Measurements from ENCODE around the gene GNAO1.

GNAO1 gene

DNA sequence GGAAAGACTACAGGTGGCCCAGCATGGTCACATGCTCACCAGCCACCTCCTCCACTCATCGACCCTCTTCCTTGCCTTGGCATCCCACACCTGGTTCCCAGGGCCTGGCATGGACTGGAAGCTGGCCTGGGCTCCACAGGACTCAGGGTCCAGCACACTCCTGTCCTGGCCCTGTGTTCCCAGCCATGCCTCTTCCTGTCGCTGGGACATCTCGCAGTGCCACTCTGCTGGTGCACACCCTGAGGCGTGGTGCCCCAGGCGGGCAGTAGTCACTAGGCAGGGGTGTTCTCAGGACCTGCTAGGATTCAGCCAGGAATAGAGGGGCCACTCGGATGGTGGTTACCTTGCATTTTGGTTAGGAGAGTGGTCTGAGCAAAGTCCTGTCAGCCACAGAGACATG is 134.7 kb downstream of the GNAO1 start:
- Mint-ChIP-seq H3K36me3 (ENCODE audit: insufficient read depth) (no peaks in the 10 kb centered on the region), H3K4me1 (ENCODE audit: low read depth in 2 of 2) (peaks cover 2 to 6% of the 10 kb centered on the region in 2 donors), H3K4me3 (no peak overlapping the region), H3K27me3 (no peaks in the 10 kb centered on the region), H3K9me3 (no peaks in the 10 kb centered on the region), H3K27ac (peak overlapping the region in 1 of 2 donors; percentile 0)
- ATAC-seq (replicated peaks) (no peak), DNase-seq (no peak)

DNA sequence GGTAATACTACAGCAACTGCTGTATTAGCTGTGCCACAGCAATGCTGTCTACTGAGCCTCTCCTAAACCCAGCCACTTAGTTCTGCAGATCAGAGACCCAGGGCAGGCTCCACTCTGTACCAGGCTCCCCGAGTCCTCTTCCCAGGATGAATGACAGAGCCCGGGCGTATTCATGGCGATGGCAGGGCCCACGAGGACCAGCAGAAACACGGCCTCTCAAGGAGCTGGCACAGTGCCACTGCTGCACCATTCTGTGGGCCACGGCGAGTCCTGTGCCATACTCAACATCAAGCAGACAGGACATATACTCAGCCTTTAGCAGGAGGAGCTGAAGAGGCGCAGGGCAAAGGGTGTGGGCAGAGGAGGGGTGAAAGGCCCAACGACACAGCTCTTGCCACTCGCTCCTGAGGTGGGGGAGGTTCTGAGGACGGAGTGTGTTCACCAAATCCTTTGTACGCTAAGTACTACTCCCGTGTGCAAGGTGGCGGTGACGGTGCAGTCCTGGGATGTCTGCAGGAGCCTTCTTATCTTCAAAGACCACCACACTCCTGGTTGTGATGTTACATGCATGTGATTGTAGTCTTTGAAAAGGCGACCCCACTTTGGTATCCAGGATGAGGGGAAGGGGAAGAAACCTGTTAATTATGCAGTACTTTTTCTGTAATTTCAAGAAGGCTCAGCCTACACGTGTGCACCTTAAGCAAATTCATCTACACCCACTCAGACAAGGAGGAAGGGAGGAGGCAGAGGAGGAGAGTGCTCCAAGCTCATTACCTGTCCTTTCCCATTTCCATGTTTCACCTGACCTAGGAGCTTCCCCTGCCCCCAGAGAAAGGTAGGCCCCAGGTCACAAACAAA is 136.0 kb downstream of the GNAO1 start:
- H3K4me3 Mint-ChIP-seq = no peak overlapping the region
- no peaks in the 10 kb centered on the region for H3K9me3 Mint-ChIP-seq
- ATAC-seq (replicated peaks) = no peak
- H3K36me3 Mint-ChIP-seq (ENCODE audit: insufficient read depth) = no peaks in the 10 kb centered on the region
- H3K27me3 Mint-ChIP-seq = no peaks in the 10 kb centered on the region
- no peak for DNase-seq
- peak overlapping the region in 1 of 2 donors; percentile 0 for H3K27ac Mint-ChIP-seq
- H3K4me1 Mint-ChIP-seq (ENCODE audit: low read depth in 2 of 2) = peaks cover 2 to 6% of the 10 kb centered on the region in 2 donors

DNA sequence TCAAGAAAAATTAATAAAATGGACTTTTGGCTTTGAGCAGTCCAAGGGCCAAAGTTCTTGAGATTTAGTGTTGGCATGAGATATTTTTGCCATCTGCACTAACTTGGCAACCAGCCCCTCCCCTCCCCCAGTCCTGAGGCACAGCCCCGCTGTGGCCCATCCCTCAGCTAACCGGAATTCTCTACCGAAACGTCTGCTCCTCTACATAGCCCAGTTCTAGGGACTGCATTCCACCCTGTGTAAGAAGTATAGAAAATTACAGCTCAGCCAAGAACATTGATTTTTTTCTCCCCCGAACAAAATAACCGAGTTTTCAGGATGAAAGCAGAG is 136.6 kb downstream of the GNAO1 start:
- Mint-ChIP-seq H3K27me3 (no peaks in the 10 kb centered on the region), H3K36me3 (ENCODE audit: insufficient read depth) (no peaks in the 10 kb centered on the region), H3K27ac (no peak overlapping the region), H3K4me3 (no peak overlapping the region), H3K9me3 (no peaks in the 10 kb centered on the region), H3K4me1 (ENCODE audit: low read depth in 2 of 2) (peaks cover 2 to 6% of the 10 kb centered on the region in 2 donors)
- no peak for ATAC-seq (replicated peaks)
- DNase-seq = no peak

DNA sequence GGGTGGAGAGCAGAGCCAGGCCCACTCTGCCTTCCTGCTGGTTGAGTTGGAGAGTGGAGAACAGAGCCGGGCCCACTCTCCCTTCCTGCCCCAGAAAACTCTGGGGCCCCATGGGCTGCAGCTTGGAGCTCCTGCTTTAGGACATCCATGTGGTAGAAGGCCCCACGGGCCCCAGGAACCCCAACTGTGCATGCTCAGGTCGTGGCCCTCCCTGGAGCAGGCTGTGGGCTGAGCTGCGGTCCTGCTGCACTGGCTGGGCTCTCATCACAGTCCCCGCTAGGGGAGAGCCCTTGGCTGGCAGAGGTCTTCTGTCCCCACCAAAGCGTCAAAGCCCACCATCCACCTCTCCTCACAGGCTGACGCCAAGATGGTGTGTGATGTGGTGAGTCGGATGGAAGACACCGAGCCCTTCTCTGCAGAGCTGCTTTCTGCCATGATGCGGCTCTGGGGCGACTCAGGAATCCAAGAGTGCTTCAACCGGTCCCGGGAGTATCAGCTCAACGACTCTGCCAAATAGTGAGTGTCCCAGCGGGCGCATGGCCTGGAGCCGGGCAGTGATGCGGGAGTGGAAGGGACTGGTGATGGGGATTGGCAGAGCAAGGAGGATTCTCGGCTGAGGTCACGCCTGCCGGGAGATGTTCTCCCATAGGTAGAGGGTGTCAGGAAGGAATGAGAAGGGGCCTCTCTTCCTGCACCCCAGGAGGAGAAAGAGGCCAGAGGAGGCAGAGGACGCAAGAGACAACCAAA is 137.2 kb downstream of the GNAO1 start:
- no peaks in the 10 kb centered on the region for H3K27me3 Mint-ChIP-seq
- no peaks in the 10 kb centered on the region for H3K36me3 Mint-ChIP-seq (ENCODE audit: insufficient read depth)
- H3K4me1 Mint-ChIP-seq (ENCODE audit: low read depth in 2 of 2) = peaks cover 2 to 6% of the 10 kb centered on the region in 2 donors
- DNase-seq (no peak), ATAC-seq (replicated peaks) (no peak)
- no peak overlapping the region for H3K27ac Mint-ChIP-seq
- no peak overlapping the region for H3K4me3 Mint-ChIP-seq
- H3K9me3 Mint-ChIP-seq = no peaks in the 10 kb centered on the region

DNA sequence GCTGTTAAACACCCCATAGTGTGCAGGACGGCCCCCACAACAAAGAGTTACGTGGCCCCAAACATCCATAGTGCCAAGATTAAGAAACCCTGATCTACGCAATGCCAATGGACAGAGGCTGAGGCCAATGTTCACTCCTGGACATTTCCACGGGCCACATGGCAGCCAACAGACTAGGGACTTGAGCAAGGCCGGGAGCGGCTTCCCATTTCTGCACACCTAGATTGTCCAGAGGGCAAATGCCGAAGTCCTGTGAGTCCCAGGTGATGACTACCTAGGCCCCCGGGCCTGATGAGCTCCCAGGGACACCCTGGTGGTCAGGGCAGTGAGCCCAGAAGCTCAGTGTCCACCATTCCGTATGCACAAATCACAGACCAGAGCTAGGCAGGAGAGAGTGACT is 138.6 kb downstream of the GNAO1 start:
- DNase-seq (no peak), ATAC-seq (replicated peaks) (no peak)
- Mint-ChIP-seq H3K27ac (no peak overlapping the region), H3K36me3 (ENCODE audit: insufficient read depth) (no peaks in the 10 kb centered on the region), H3K27me3 (no peaks in the 10 kb centered on the region), H3K4me1 (ENCODE audit: low read depth in 2 of 2) (peaks cover 2 to 8% of the 10 kb centered on the region in 2 donors), H3K9me3 (no peaks in the 10 kb centered on the region), H3K4me3 (no peak overlapping the region)

DNA sequence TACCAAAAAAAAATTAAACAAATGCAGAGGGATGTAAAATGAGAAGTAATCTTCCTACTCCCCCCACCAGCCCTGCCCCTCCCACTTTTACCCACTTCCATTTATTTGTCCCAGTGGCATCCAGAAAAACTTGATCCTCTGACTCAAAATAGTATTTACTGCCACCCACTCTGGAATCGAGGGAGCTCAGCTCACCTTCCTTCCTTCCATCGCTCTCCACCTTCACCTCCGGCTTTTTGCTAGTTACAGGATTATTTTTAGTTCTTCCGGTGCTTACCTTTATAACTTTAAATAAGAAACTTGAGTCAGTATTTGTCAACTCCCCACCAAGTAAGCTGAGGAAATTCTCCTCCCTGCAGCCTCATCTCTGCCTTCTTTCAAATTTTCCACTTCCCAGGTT is 139.2 kb downstream of the GNAO1 start:
- H3K4me1 Mint-ChIP-seq (ENCODE audit: low read depth in 2 of 2) = peaks cover 2 to 9% of the 10 kb centered on the region in 2 donors
- peak overlapping the region in 1 of 2 donors; percentile 53 for H3K27ac Mint-ChIP-seq
- H3K4me3 Mint-ChIP-seq = no peak overlapping the region
- H3K9me3 Mint-ChIP-seq = no peaks in the 10 kb centered on the region
- no peaks in the 10 kb centered on the region for H3K36me3 Mint-ChIP-seq (ENCODE audit: insufficient read depth)
- H3K27me3 Mint-ChIP-seq = no peaks in the 10 kb centered on the region
- DNase-seq = no peak
- ATAC-seq (replicated peaks) = no peak

DNA sequence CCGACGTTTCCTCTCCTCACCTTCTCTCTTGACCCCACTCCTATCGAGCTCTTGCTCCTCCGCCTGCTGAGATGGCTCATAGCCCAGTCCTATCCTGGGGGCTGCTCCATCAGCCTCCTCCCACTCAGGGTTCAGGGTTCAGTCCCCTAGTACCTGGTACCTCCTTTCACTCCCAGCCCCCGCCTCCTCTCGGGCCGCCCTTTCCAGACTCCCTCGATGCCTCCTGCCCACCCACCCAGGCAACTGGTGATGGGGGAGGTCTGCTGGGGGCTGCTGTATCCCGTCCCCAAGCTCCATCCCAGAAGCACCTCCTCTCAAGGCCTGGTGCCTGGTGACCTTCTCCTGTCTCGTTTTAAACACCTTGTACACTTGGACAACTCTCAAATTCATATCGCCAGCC is 140.1 kb downstream of the GNAO1 start:
- H3K4me1 Mint-ChIP-seq (ENCODE audit: low read depth in 2 of 2) = peaks cover 0 to 3% of the 10 kb centered on the region in 2 donors

DNA sequence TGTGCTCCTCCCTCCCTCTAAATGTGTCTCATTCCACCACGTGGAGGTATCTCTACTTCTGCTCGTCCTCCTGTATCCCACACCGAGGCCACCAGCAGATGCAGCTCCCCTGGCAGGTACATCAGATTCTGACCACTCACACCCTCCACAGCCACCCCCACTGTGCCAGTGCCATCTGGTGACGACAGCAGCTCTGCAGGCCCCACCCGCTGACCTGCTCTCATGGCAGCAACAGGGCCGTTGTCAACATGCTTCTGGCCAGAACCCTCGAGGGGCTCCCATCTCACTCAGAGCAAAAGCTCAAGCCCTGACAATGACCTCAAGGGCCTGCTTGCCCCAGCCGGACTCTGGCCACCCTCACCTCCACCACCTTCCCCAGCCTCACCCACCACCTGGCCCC is 140.6 kb downstream of the GNAO1 start:
- H3K9me3 Mint-ChIP-seq = no peaks in the 10 kb centered on the region
- ATAC-seq (replicated peaks) (no peak), DNase-seq (no peak)
- no peaks in the 10 kb centered on the region for H3K27me3 Mint-ChIP-seq
- H3K4me3 Mint-ChIP-seq = no peak overlapping the region
- H3K4me1 Mint-ChIP-seq (ENCODE audit: low read depth in 2 of 2) = peaks cover 0 to 3% of the 10 kb centered on the region in 2 donors
- peak overlapping the region; percentile 53 to 66 for H3K27ac Mint-ChIP-seq
- no peaks in the 10 kb centered on the region for H3K36me3 Mint-ChIP-seq (ENCODE audit: insufficient read depth)

More for the DNA sequence above, 140.1 kb downstream of the GNAO1 start:
- DNase-seq (no peak), ATAC-seq (replicated peaks) (no peak)
- no peaks in the 10 kb centered on the region for H3K9me3 Mint-ChIP-seq
- H3K27me3 Mint-ChIP-seq = no peaks in the 10 kb centered on the region
- no peak overlapping the region for H3K4me3 Mint-ChIP-seq
- no peaks in the 10 kb centered on the region for H3K36me3 Mint-ChIP-seq (ENCODE audit: insufficient read depth)
- H3K27ac Mint-ChIP-seq = peak overlapping the region in 1 of 2 donors; percentile 53

DNA sequence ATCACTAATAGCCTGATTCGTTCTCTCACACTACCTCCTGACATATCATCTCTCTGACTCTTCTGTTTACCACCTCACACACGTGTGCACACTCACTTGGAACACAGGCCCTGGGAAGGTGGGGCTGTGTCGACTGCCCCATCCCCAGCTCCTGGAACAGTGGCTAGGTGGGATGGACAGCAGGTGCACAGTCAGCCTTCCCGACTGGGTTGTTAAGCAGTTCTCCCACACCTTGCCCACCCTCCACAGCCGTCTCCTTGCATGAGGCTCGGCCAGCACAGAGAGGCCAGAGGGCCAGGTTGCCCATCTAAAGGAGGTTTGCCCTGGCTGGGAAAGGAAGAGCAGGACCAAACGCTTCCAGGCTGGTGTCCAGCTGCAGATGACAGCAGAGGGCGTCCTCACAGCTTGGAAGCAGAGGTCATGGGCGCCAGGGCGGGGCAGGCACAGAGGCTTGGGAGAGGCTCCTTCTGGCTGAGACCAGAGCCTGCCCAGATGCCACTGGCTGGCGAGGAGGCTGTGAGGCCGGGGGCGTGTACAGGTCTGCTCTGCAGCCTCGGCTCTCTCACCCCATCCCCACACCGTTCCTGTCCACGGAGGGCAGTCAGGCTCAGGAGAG is 141.3 kb downstream of the GNAO1 start:
- no peaks in the 10 kb centered on the region for H3K9me3 Mint-ChIP-seq
- no peak overlapping the region for H3K4me3 Mint-ChIP-seq
- no peaks in the 10 kb centered on the region for H3K36me3 Mint-ChIP-seq (ENCODE audit: insufficient read depth)
- ATAC-seq (replicated peaks) (no peak), DNase-seq (no peak)
- H3K27ac Mint-ChIP-seq = peak overlapping the region; percentile 53 to 66
- peaks cover 0 to 3% of the 10 kb centered on the region in 2 donors for H3K4me1 Mint-ChIP-seq (ENCODE audit: low read depth in 2 of 2)
- H3K27me3 Mint-ChIP-seq = no peaks in the 10 kb centered on the region

DNA sequence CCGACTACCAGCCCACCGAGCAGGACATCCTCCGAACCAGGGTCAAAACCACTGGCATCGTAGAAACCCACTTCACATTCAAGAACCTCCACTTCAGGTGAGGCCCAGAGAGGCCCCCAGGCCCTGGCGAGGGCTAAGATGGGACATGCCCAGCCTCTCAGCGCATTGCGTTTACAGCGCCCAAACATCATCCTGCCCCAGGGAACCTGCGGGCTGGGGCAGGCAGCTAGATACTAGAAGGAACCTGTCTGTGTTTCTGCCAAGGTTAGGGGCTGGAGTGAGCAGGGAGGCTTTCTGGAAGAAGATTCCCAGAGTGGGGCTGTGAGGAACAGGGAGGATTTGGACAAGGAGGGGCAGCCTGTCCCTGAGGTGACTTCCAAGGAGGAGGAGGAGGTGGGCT is 143.5 kb downstream of the GNAO1 start:
- no peak overlapping the region for H3K4me3 Mint-ChIP-seq

DNA sequence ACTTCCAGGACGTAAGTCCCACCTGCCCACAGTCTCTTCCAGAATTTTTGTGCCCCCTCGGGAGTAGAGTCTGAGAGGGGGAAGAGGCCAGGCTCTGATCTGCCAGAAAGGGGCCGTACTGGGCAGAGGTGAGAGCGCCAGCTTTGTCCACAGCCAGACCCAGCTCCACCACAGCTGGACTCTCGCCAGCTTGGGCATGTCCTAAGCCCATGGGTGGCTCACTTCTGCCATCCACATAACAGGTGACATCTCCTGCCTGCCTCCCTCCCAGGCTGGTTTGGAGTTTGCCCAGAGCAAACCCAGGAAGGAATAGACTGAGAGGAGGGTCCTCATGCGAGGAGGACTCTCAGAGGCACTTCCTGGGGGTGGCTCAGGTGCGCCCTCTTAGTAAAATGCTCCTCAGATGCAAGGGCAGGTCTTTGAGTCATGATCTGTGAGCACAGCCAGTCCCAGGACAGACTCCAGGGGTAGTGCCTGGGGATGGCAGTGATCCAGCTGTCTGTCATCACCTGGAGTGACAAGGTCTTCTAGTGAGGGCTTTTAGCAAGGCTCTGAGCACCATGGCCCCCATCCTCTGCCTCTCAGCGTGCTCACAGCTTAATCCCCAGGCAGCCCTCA is 144.9 kb downstream of the GNAO1 start:
- ATAC-seq (replicated peaks) = no peak
- no peak overlapping the region for H3K27ac Mint-ChIP-seq
- H3K27me3 Mint-ChIP-seq = no peaks in the 10 kb centered on the region
- H3K9me3 Mint-ChIP-seq = no peaks in the 10 kb centered on the region
- no peak for DNase-seq
- H3K36me3 Mint-ChIP-seq (ENCODE audit: insufficient read depth) = no peaks in the 10 kb centered on the region
- H3K4me1 Mint-ChIP-seq (ENCODE audit: low read depth in 2 of 2) = peaks cover 0 to 3% of the 10 kb centered on the region in 2 donors
- H3K4me3 Mint-ChIP-seq = no peak overlapping the region

More for the DNA sequence above, 143.5 kb downstream of the GNAO1 start:
- no peaks in the 10 kb centered on the region for H3K9me3 Mint-ChIP-seq
- H3K27me3 Mint-ChIP-seq = no peaks in the 10 kb centered on the region
- H3K4me1 Mint-ChIP-seq (ENCODE audit: low read depth in 2 of 2) = peaks cover 0 to 3% of the 10 kb centered on the region in 2 donors
- no peak for DNase-seq
- H3K27ac Mint-ChIP-seq = no peak overlapping the region
- H3K36me3 Mint-ChIP-seq (ENCODE audit: insufficient read depth) = no peaks in the 10 kb centered on the region
- no peak for ATAC-seq (replicated peaks)

DNA sequence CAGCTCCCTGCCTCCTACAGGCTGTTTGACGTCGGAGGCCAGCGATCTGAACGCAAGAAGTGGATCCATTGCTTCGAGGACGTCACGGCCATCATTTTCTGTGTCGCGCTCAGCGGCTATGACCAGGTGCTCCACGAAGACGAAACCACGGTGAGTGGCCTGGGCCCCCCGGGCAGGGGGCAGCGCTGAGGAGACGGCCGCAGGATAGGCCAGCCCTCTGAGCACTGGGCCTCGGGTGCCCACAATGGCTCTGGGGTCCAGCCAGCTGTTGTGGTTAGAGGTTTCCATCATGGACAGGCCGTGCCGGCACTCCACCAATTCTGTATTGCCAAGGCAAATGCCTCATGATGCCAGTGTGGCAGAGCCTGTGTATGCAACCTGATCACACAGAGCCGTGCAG is 145.4 kb downstream of the GNAO1 start:
- Mint-ChIP-seq H3K27me3 (no peaks in the 10 kb centered on the region), H3K27ac (no peak overlapping the region), H3K4me1 (ENCODE audit: low read depth in 2 of 2) (peaks cover 0 to 3% of the 10 kb centered on the region in 2 donors), H3K36me3 (ENCODE audit: insufficient read depth) (no peaks in the 10 kb centered on the region), H3K9me3 (no peaks in the 10 kb centered on the region), H3K4me3 (no peak overlapping the region)
- ATAC-seq (replicated peaks) (no peak), DNase-seq (no peak)

DNA sequence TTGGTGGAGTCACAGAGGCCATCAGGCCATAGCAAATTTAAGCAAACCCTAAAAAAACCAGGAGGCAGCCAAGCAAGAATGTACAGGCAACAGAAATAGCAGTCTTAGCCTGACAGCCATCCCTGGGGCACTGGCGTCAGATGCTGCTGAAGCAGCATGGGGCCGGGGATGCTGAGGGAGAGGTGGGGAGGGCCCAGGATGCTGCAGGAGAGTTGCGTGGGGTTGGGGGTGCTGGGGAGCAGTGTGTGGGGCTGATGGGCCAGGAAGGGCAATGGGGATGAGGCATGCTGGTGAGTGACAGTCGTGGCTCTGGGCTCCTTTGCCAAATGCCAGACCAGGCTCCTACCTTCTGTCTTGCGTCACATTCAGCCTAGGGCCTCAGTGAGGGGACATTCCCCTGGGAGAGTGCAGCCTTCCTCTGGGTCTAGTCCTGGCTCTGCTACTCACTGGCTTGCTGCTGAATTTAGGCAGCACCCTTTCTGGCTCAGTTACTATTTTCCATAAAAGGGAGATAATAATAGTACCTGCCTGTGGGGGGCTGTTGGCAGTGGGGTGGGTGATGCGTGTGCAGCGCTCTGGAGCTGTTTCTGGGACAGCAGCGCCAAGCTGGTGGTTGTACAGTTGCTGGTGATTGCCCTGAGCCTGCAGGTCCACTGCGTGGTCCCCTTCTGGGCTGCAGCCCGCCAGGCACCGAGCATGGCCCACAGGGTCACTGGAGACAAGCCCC is 146.0 kb downstream of the GNAO1 start:
- H3K9me3 Mint-ChIP-seq = no peaks in the 10 kb centered on the region
- no peak for DNase-seq
- H3K4me1 Mint-ChIP-seq (ENCODE audit: low read depth in 2 of 2) = peaks cover 0 to 3% of the 10 kb centered on the region in 2 donors
- no peak for ATAC-seq (replicated peaks)
- peak overlapping the region in 1 of 2 donors; percentile 35 for H3K27ac Mint-ChIP-seq
- H3K36me3 Mint-ChIP-seq (ENCODE audit: insufficient read depth) = no peaks in the 10 kb centered on the region
- no peak overlapping the region for H3K4me3 Mint-ChIP-seq
- H3K27me3 Mint-ChIP-seq = no peaks in the 10 kb centered on the region
